Umbilical cord (tissue), 2 donors: ENCODE data around the gene NDUFS7. TPM values are rescaled to one million over a fixed set of nuclear protein-coding genes. Genes with fewer than 3 reads are reported as not detected.

ENCODE experiments used
- DNase-seq: peaks from one replicate; pipeline ENCODE4 v3.0.0-alpha.2; 2015; ENCODE audit warnings: low spot score
- total RNA-seq: library from RNA; depleted of rRNA; stranded (reverse); fragments of >200 nt; gene quantifications from one replicate; pipeline ENCODE4 v1.2.3, GENCODE V29; 2014; ENCODE audit warnings: low replicate concordance; ENCODE audit not compliant: insufficient read depth

NDUFS7 gene
- total RNA-seq, 1 donor from 2014 or later, result 29.1 TPM

GRCh38 chr19:1400281-1401137, 16.8 kb downstream of the NDUFS7 start:
- peak; percentile 42 for DNase-seq

- peak; percentile 54 for DNase-seq
These were observed 17.6 kb downstream of the NDUFS7 start, which contains the start of gene GAMT for GRCh38 chr19:1401138-1401888. TSS of gene GAMT (minus strand) at chr19:1401542. CDS start at chr19:1401476, 66 bp downstream.

- no peak for DNase-seq
These were observed 18.1 kb downstream of the NDUFS7 start for GRCh38 chr19:1401889-1402217.

- no peak for DNase-seq
These were observed 18.8 kb downstream of the NDUFS7 start for GRCh38 chr19:1402411-1403070.

- DNase-seq, result peak; percentile 99
These were observed 23.2 kb downstream of the NDUFS7 start for GRCh38 chr19:1406774-1407527.

GRCh38 chr19:1407528-1408299, 24.0 kb downstream of the NDUFS7 start, which contains the start of gene DAZAP1:
TSS of gene DAZAP1 (plus strand) at chr19:1407586. CDS start at chr19:1407774, 188 bp downstream.
- no peak for DNase-seq

- DNase-seq, result peak; percentile 56
These were observed 24.8 kb downstream of the NDUFS7 start for GRCh38 chr19:1408300-1409203.

- DNase-seq, result no peak
These were observed 25.7 kb downstream of the NDUFS7 start for GRCh38 chr19:1409204-1410005.

- DNase-seq, result no peak
These were observed 26.6 kb downstream of the NDUFS7 start for GRCh38 chr19:1410136-1410786.

- no peak for DNase-seq
These were observed 27.1 kb downstream of the NDUFS7 start for GRCh38 chr19:1410789-1411188.

- DNase-seq, result no peak
These were observed 27.8 kb downstream of the NDUFS7 start for GRCh38 chr19:1411255-1412191.

GRCh38 chr19:1412323-1412923, 28.7 kb downstream of the NDUFS7 start:
- DNase-seq, result no peak

GRCh38 chr19:1412995-1413800, 29.5 kb downstream of the NDUFS7 start:
- DNase-seq, result no peak

- DNase-seq, result no peak
These were observed 32.5 kb downstream of the NDUFS7 start for GRCh38 chr19:1416014-1416841.

- DNase-seq, result no peak
These were observed 33.4 kb downstream of the NDUFS7 start for GRCh38 chr19:1417145-1417544.
